IMR-90 (cell line): ENCODE results near the gene APCDD1L.

Experiments
- BHLHE40 ChIP-seq: fragments of 150-350 bp; IDR thresholded peaks from 2 replicates; pipeline ENCODE4 v1.6.1; 2016; ENCODE audit warnings: mild to moderate bottlenecking, low read depth, low read length
- CEBPB ChIP-seq: IDR thresholded peaks from 2 replicates; pipeline ENCODE4 v1.6.1; 2012; ENCODE audit warnings: low read depth, low read length, improper control_type of control experiment
- MAFK ChIP-seq: IDR thresholded peaks from 2 replicates; pipeline ENCODE4 v1.6.1; 2012; ENCODE audit warnings: low read depth, low read length, improper control_type of control experiment
- POLR2A ChIP-seq: IDR thresholded peaks from 2 replicates; pipeline ENCODE4 v1.6.1; 2012; ENCODE audit warnings: mild to moderate bottlenecking, low read depth, low read length
- USF2 ChIP-seq: fragments of 150-350 bp; IDR thresholded peaks from 2 replicates; pipeline ENCODE4 v1.6.1; 2017; ENCODE audit warnings: mild to moderate bottlenecking, antibody characterized with exemption, low read length, low read depth
- TF ChIP-seq, protein P1 (sequence below): conservative IDR thresholded peaks from 2 replicates; pipeline ENCODE4 v1.5.1; 2012; ENCODE audit warnings: mild to moderate bottlenecking, low read depth, low read length, improper control_type of control experiment

GRCh38 chr20:58417438-58417837, 97.8 kb downstream of the APCDD1L start:
- TF ChIP-seq, protein P1, sequence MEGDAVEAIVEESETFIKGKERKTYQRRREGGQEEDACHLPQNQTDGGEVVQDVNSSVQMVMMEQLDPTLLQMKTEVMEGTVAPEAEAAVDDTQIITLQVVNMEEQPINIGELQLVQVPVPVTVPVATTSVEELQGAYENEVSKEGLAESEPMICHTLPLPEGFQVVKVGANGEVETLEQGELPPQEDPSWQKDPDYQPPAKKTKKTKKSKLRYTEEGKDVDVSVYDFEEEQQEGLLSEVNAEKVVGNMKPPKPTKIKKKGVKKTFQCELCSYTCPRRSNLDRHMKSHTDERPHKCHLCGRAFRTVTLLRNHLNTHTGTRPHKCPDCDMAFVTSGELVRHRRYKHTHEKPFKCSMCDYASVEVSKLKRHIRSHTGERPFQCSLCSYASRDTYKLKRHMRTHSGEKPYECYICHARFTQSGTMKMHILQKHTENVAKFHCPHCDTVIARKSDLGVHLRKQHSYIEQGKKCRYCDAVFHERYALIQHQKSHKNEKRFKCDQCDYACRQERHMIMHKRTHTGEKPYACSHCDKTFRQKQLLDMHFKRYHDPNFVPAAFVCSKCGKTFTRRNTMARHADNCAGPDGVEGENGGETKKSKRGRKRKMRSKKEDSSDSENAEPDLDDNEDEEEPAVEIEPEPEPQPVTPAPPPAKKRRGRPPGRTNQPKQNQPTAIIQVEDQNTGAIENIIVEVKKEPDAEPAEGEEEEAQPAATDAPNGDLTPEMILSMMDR, result no peak
- no peak for TF ChIP-seq CEBPB
- no peak for TF ChIP-seq USF2
- no peak for TF ChIP-seq MAFK
- no peak for TF ChIP-seq BHLHE40
- TF ChIP-seq POLR2A, result no peak
